Activated CD4-positive, alpha-beta T cell treated with anti-CD3 and anti-CD28 coated beads for 36 hours (primary cell): ENCODE measurements around the gene C11orf98. TPM values are rescaled to one million over a fixed set of nuclear protein-coding genes. Genes with fewer than 3 reads are reported as not detected.

ENCODE experiments used
- ATAC-seq: fragments of 200-7000 bp; cut with Tn5 transposase; one replicate; pipeline ENCODE4 v1.10.0; 2021; ENCODE audit warnings: mild to moderate bottlenecking, moderate library complexity
- CTCF ChIA-PET: fragments of 350-600 bp; sonication (Branson Sonifier 250); formaldehyde crosslinking; loops from one replicate; lab custom pipeline; 2021; ENCODE audit warnings: antibody characterized with exemption; lab: Charles Lee
- POLR2A ChIA-PET: fragments of 350-600 bp; sonication (Branson Sonifier 250); formaldehyde crosslinking; loops from one replicate; lab custom pipeline; 2021; ENCODE audit warnings: antibody characterized with exemption, inconsistent platforms; lab: Charles Lee
- DNase-seq: peaks from one replicate; pipeline ENCODE4 v3.0.0-alpha.2; 2020
- H3K27ac Mint-ChIP-seq: one replicate; pipeline ENCODE4 v1.8.0; 2021; ENCODE audit warnings: mixed read lengths
- H3K27me3 Mint-ChIP-seq: one replicate; pipeline ENCODE4 v1.8.0; 2021; ENCODE audit warnings: mixed read lengths
- H3K36me3 Mint-ChIP-seq: one replicate; pipeline ENCODE4 v1.8.0; 2021; ENCODE audit warnings: low read depth, mixed read lengths
- H3K4me1 Mint-ChIP-seq: one replicate; pipeline ENCODE4 v1.8.0; 2021; ENCODE audit warnings: mixed read lengths
- H3K4me3 Mint-ChIP-seq: one replicate; pipeline ENCODE4 v1.8.0; 2021; ENCODE audit warnings: mild to moderate bottlenecking, moderate library complexity, mixed read lengths
- H3K9me3 Mint-ChIP-seq: one replicate; pipeline ENCODE4 v1.8.0; 2021; ENCODE audit warnings: low read depth, mixed read lengths
- intact Hi-C, 2 experiments: fragments of 100-400 bp; cut with DNase I in 1 of 2; cut with micrococcal nuclease in 1 of 2; formaldehyde crosslinking; loops; one replicate each; pipeline versions ENCODE4 v1.14.2 to v1.15.1; 2022 to 2024; cut with DNase I, micrococcal nuclease
- total RNA-seq, 2 experiments: library from RNA; stranded (reverse); gene quantifications; one replicate each; pipeline ENCODE4 v1.2.3, GENCODE V29; 2021

The C11orf98 gene
- total RNA-seq, 2 experiments from 2014 or later: 108 to 135 TPM

DNA sequence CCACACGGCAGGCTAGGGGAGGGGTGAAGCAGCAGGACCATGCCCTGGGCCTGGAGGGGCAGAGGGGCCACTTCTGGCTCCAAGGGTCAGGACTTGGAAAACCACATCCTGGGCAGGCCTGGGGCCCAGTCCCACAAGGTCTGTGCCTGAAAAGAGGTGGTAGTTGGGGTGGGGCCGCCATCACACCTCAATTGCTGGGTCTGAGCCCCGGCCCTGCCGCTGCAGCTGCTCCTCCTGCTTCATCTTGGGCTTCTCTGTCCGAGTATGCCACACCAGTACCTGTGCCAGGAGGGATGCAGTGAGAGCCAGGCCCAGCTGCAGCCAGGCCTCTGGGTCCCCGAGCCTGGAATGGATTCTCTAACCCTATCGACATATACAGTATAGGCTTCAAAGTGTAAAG is 49.5 kb downstream of the C11orf98 start:
- ATAC-seq (no peak), DNase-seq (no peak)
- POLR2A ChIA-PET: no interaction called here
- intact Hi-C loops: no loop called here
- Mint-ChIP-seq H3K4me1 (peaks cover 37% of the 10 kb centered on the region), H3K4me3 (no peak overlapping the region), H3K36me3 (peaks cover 29% of the 10 kb centered on the region), H3K27ac (no peak overlapping the region), H3K27me3 (no peaks in the 10 kb centered on the region), H3K9me3 (no peaks in the 10 kb centered on the region)
- CTCF ChIA-PET: no interaction called here

GRCh38 chr11:62614275-62614674 is 50.7 kb downstream of the C11orf98 start:
- Mint-ChIP-seq H3K27me3 (no peaks in the 10 kb centered on the region), H3K27ac (peak overlapping the region; percentile 87), H3K4me1 (peaks cover 34% of the 10 kb centered on the region), H3K9me3 (no peaks in the 10 kb centered on the region), H3K4me3 (peak overlapping the region; percentile 35), H3K36me3 (peaks cover 33% of the 10 kb centered on the region)
- ATAC-seq (peak; percentile 55), DNase-seq (peak; percentile 80)
- ChIA-PET POLR2A (no interaction called here), CTCF (interaction anchor here (0.5 to 1.8 kb wide), 2 partner anchors 13 to 118 kb away, joined by 3 to 10 read pairs; partner anchors contain the start of gene MTA2)
- intact Hi-C loops: loop anchor here (5.0 kb wide), 2 partner anchors 57 to 243 kb away; no protein-coding TSS in a partner anchor

DNA sequence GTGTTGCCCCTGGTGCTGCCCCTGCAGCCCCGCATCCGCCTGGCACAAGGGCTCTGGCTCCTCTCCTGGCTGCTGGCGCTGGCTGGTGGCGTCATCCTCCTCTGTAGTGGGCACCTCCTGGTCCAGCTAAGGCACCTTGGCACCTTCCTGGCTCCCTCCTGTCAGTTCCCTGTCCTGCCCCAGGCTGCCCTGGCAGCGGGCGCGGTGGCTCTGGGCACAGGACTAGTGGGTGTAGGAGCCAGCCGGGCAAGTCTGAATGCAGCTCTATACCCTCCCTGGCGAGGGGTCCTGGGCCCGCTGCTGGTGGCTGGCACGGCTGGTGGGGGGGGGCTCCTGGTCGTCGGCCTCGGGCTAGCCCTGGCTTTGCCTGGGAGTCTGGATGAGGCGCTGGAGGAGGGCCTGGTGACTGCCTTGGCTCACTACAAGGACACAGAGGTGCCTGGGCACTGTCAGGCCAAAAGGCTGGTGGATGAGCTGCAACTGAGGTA is 51.7 kb downstream of the C11orf98 start:
- H3K36me3 Mint-ChIP-seq: peaks cover 37% of the 10 kb centered on the region
- H3K27ac Mint-ChIP-seq: peak overlapping the region; percentile 87
- intact Hi-C loops: loop anchor here (2.0 to 5.0 kb wide), 5 partner anchors 33 to 244 kb away; partner anchors contain the start of genes BSCL2 (in 1 of the 2), C11orf98 (in 1 of the 2), CSKMT (in 1 of the 2) and GANAB (in 1 of the 2)
- ChIA-PET POLR2A (interaction anchor here (0.6 to 2.7 kb wide), 3 partner anchors 12 to 198 kb away, joined by 3 to 21 read pairs (median 5); partner anchors contain the start of genes MTA2 and TUT1), CTCF (interaction anchor here (0.7 to 2.4 kb wide), 5 partner anchors 8 to 43 kb away, joined by 4 to 14 read pairs (median 10); partner anchors contain the start of genes B3GAT3 and MTA2)
- no peaks in the 10 kb centered on the region for H3K27me3 Mint-ChIP-seq
- DNase-seq (no peak), ATAC-seq (no peak)
- peaks cover 35% of the 10 kb centered on the region for H3K4me1 Mint-ChIP-seq
- no peaks in the 10 kb centered on the region for H3K9me3 Mint-ChIP-seq
- peak overlapping the region; percentile 35 for H3K4me3 Mint-ChIP-seq

Other genes starting within 250 kb of the C11orf98 start
- not detected for gene SCGB1A1, start 246.2 kb downstream of the C11orf98 start, total RNA-seq
- 10 to 100 TPM; 47.3 to 54.7 TPM for gene AHNAK, start 118.4 kb downstream of the C11orf98 start, total RNA-seq
- gene EEF1G, start 91.3 kb downstream of the C11orf98 start, total RNA-seq: 1,000 to 10,000 TPM; 1,986 to 2,351 TPM
- gene TUT1, start 73.7 kb downstream of the C11orf98 start, total RNA-seq: 10 to 100 TPM; 32.5 to 36.0 TPM
- gene MTA2, start 63.3 kb downstream of the C11orf98 start, total RNA-seq: 100 to 1,000 TPM; 159 to 179 TPM
- 100 to 1,000 TPM; 101 to 112 TPM for gene EML3, start 52.4 kb downstream of the C11orf98 start, total RNA-seq
- 1 to 10 TPM; 1.5 to 1.9 TPM for gene ROM1, start 52.0 kb downstream of the C11orf98 start, total RNA-seq
- 10 to 100 TPM; 48.7 to 57.5 TPM for gene B3GAT3, start 43.2 kb downstream of the C11orf98 start, total RNA-seq
- 100 to 1,000 TPM; 208 to 218 TPM for gene GANAB, start 18.6 kb downstream of the C11orf98 start, total RNA-seq
- gene INTS5, start 11.9 kb downstream of the C11orf98 start, total RNA-seq: 10 to 100 TPM; 26.0 to 29.9 TPM
- 10 to 100 TPM; 12.6 to 31.3 TPM for gene CSKMT, start 102 bp upstream of the C11orf98 start, total RNA-seq
- gene UQCC3, start 6.5 kb upstream of the C11orf98 start, total RNA-seq: 1 to 10 TPM; 4.1 to 6.4 TPM
- gene LBHD1, start 7.1 kb upstream of the C11orf98 start, total RNA-seq: 10 to 100 TPM; 11.9 to 15.5 TPM
- 100 to 1,000 TPM in 1 of 2 experiments, 10 to 100 TPM in 1; 95.6 to 119 TPM for gene UBXN1, start 13.9 kb upstream of the C11orf98 start, total RNA-seq
- gene LRRN4CL, start 24.3 kb upstream of the C11orf98 start, total RNA-seq: under 1 TPM in 1 of 2 experiments, not detected in 1; 0.16 TPM
- 10 to 100 TPM; 16.7 to 28.0 TPM for gene BSCL2, start 42.2 kb upstream of the C11orf98 start, total RNA-seq
- gene GNG3, start 42.5 kb upstream of the C11orf98 start, total RNA-seq: not detected
- 10 to 100 TPM; 48.7 to 59.6 TPM for gene HNRNPUL2, start 62.2 kb upstream of the C11orf98 start, total RNA-seq
- 10 to 100 TPM; 40.8 to 54.1 TPM for gene TTC9C, start 63.3 kb upstream of the C11orf98 start, total RNA-seq
- gene ZBTB3, start 89.0 kb upstream of the C11orf98 start, total RNA-seq: 10 to 100 TPM in 1 of 2 experiments, 1 to 10 TPM in 1; 6.0 to 10.2 TPM
- gene POLR2G, start 96.4 kb upstream of the C11orf98 start, total RNA-seq: 100 to 1,000 TPM in 1 of 2 experiments, 10 to 100 TPM in 1; 87.1 to 125 TPM
- gene TAF6L, start 106.2 kb upstream of the C11orf98 start, total RNA-seq: 10 to 100 TPM; 10.2 to 12.6 TPM
- 10 to 100 TPM; 19.5 to 35.9 TPM for gene TMEM179B, start 122.2 kb upstream of the C11orf98 start, total RNA-seq
- gene TMEM223, start 126.8 kb upstream of the C11orf98 start, total RNA-seq: 10 to 100 TPM; 11.1 to 12.6 TPM
- gene NXF1, start 140.2 kb upstream of the C11orf98 start, total RNA-seq: 10 to 100 TPM; 89.5 to 97.6 TPM
- gene STX5, start 166.8 kb upstream of the C11orf98 start, total RNA-seq: 10 to 100 TPM; 19.3 to 21.8 TPM
- gene TEX54, start 167.6 kb upstream of the C11orf98 start, total RNA-seq: under 1 TPM in 1 of 2 experiments, not detected in 1; 0.42 TPM
- 10 to 100 TPM; 83.1 to 93.1 TPM for gene WDR74, start 174.4 kb upstream of the C11orf98 start, total RNA-seq
- gene SLC3A2, start 215.7 kb upstream of the C11orf98 start, total RNA-seq: 100 to 1,000 TPM; 401 to 402 TPM